GM19452 (cell line): ENCODE data around the gene DOCK2.
"Not testable (repeated sequence)": the region's sequence is repeated elsewhere in the genome, so short reads cannot be mapped to it uniquely, and the experiment has no call there.

Experiments used
- ATAC-seq: cut with Tn5 transposase; IDR thresholded peaks from one replicate; pipeline ENCODE4 v1.9.1; 2021; ENCODE audit not compliant: unreplicated experiment

DOCK2 gene

DNA sequence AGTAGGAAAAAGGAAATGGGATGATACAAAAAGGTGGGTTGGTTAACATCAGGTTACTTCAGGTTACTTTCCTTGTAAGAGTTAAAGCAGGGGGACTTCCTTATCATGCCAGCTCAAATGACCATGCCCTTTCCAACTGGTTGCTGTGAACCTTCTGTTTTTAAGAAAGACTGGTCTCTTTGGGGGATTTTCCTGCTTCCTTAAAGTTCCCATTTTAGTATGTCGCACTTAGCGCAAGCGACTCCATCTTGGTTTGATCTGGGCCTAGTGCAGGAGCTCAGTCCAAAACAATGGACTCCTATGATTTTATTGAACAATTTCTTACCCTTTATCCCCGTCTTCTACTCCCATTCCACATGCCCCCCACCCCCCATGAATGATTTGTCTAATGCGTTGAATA is 173.4 kb downstream of the DOCK2 start:
- ATAC-seq = no peak

DNA sequence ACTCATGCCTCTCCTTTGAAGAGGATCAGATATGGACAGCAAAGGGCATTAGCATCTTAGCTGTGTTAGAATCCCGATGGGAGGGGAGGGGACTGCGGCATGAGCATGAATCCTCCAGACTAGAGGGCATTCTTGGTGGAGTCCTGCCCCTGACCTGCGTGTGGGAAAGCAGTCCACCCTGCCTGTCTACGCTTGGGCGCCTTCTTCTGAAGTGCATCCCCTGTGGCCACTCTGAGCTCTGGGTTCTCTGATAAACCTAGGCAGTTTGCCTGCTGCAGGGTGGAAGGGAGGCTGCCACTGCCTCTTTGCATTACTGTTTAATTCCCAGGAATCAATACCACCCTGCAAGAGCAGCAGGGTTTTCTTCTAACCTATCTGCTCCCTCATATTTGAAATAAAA is 173.9 kb downstream of the DOCK2 start:
- ATAC-seq = no peak

DNA sequence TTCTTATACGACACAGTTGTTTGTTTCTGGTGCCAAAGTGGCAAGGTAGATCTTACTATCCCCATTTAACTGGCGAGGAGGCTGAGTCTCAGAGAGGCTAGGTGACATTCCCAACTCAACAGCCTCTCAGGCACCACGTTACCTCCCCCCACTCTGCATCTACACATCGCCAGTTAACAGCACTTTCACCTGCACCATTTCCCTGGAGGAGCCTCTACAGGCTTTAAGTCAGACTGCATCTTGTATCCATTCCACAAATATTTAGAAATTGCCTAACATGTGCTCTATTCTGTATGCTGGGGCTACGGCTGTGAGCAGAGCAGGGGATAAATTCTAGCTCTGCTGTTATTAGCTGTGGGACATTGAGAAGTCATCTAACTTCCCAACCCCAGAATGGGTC is 174.6 kb downstream of the DOCK2 start:
- ATAC-seq = no peak

DNA sequence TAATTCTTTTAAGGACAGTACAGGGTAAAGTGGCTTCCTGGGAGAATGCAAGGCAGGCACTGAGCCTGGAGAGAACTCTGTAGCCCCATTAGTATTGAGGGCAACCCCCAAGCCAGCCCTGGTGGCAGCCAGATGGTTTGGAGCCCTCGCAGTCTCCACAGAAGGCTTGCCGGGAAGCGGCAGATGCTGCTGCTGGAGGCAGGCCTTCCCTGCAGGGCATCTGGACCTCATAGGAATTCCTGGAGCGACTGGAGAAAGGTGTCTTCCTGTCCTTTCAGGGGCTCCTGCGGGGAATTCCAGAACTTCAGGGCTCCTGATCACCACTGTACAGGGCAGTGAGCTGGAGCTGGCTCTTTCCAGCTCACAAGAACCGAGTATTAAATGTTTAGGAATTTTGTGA is 175.7 kb downstream of the DOCK2 start:
- no peak for ATAC-seq

DNA sequence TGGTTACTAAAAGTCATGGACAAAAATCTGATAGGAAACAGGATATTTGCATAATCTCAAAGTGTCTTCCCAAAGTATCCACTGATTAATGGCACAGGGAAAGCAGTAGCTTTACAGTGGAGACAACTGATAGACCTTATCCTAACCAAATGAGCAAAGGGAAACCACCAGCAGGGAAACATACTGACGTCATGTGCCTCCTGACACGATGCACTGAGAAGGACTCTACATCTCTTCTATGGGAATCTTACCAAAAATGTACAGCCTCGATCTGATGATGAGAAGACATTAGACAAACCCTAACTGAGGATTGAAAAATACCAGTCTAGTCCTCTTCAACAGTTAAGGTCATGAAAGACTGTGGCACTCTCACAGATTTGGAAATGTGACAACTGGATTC is 177.0 kb downstream of the DOCK2 start:
- ATAC-seq = no peak

DNA sequence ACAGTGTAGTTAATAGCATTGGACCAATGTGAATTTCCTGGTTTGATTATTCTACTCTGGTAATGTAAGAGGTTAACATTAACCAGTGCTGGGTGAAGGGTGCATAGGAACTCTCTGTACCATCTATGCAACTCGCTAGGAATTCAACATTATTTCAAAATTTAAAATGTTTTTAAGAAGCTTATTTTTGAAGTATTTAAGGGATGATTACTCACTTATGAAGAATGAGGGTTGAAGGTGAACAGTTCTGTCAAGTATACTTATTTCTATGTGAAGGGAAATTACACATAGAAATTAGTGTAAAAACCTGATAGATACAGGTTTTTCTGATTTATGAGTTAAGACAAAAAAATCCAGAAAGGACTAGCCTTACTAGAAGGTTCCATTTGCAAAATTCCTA is 177.4 kb downstream of the DOCK2 start:
- no peak for ATAC-seq

DNA sequence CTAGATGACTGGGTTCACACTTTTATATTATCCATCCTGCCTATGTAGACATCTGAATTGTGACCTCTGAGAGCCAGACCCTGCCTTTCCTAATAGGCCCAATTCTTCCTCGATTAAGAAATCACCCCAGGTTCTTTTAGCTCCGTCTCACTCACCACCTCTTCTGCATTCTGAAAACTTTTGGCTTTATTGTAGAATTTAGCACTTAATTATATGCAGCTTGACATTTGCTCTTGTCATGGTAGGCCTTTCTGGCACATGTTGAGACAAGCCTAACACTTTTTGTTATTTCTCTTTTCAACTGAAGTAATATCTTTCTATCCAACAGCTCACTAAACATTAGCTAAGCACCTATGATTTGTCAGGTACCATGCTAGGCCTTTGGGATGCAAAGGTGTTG is 180.0 kb downstream of the DOCK2 start:
- no peak for ATAC-seq

DNA sequence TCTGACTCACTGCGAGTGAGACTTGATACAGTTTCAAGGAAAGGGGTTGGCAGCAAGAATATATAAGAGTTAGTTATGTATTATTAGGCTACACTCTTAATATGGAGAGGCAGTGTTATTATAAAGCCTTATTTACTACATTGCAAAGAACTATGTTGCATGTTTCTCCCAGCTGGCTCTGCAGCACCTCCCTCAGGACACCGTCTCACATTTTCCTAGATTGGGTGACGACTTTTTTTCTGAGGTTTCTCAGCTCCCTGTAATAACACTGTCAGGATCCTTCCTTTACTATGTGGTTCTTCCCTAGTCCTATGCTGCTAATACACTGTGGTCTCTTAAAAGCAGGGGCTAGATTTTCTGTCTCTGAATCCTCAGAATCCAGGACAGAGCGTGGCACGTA is 189.5 kb downstream of the DOCK2 start:
- no peak for ATAC-seq

DNA sequence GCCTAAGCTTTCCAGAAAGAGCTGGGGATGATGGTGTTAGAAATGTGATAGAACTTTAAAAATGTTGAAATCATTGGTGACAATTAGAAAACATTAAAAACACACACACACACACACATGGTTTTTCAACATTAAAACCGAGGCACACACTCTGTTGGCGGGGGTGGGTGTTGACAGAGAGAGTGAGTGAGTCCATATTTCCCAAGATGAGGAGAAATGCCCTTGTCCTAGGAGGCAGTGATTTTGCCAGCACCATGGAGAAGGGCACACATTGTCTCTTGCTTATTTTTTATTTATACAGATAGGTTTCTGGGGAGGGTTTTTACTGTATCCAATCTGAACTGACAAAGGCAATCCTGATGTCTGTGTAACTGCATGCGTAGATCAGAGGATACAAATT is 190.7 kb downstream of the DOCK2 start:
- ATAC-seq = no peak

DNA sequence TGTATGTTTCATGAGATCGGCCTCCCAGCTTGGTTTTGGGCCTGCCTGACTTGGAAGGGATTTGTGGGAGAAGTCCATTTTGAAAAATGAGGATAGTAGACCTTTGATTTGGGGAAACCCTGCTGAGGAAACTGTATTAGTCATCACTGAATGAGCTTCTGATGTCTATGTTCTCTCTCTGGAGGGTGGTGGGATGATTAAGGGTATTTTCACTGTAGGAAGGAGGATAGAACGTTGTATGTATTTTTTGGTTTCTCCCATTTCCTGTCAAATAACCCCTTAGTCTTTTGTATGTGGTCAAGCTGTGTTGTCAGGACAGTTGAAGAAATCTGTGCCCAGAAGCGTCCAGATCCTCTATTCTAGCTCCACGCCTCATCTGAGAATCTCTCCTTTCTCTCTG is 191.3 kb downstream of the DOCK2 start:
- ATAC-seq = no peak

DNA sequence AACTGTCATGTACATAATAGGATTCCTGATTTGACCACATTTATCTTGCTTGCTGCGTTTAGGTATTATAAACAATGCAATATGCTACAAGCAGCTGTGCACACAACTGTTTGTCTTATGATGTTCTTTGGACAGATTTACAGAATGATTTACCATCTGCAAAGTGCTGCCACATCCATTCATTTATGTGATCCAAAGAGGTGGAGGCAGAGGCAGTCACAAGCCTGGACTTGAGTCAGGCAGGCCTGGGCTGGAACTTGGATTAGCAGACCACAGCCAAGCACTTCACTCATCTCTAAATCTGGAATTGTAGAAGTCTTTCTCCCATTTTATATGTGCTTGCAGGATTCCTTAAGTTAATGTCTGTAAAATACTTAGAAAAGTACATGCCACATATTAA is 194.3 kb downstream of the DOCK2 start:
- no peak for ATAC-seq

DNA sequence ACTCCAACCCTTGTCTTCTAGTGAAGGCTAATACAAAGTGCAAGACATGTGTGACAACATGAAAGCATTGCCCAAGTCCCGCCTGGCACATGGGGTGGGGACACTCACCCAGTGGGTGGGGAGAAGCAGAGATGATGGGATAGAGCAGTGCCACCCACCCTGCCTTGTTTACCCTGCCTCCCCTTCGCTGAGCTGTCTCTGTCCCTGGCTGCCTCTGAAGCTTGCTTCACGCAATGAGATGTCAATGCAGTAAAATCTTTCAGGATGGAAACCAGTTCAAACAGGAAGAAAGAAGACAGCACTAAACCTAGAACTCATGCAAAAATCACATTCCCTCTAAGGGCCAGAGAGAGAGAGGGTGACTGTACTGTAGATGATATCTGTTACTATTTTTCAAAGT is 195.2 kb downstream of the DOCK2 start:
- no peak for ATAC-seq

DNA sequence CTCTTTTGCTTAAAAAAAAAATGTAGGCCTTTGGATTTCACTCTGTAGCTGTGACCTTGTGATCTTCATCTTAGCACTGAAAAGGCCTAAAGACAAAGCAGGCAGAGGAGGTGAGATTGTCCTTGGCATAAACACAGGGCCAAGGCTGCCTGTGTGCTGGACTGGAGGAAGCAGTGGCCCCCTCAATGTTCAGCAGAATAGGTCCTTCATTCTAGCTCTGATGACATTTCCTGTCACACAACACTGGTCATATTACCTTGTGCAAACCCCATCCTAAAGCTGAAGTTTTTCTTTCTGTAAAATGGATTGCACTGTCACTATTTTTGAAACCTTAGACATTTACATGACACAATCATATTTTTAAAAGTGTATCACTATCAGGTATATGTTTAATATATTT is 195.8 kb downstream of the DOCK2 start:
- ATAC-seq = no peak

DNA sequence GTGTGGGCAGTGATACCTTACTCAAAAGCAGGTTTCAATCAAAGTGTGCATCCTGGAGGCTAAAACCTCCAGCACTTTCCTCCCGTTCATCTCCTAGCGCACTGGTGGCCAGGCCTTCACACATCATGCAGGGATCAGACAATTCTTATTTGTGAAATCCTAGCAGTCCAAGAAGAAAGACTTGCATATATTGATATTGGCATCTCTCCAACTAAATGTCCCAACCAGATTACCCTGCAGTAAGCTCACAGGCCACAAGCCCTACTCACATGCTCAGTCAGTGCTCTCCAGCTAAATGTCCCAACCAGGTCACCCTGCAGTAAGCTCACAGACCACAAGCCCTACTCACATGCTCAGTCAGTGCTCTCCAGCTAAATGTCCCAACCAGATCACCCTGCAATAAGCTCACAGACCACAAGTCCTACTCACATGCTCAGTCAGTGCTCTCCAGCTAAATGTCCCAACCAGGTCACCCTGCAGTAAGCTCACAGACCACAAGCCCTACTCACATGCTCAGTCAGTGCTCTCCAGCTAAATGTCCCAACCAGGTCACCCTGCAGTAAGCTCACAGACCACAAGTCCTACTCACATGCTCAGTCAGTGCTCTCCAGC is 196.7 kb downstream of the DOCK2 start:
- not testable (repeated sequence) for ATAC-seq

DNA sequence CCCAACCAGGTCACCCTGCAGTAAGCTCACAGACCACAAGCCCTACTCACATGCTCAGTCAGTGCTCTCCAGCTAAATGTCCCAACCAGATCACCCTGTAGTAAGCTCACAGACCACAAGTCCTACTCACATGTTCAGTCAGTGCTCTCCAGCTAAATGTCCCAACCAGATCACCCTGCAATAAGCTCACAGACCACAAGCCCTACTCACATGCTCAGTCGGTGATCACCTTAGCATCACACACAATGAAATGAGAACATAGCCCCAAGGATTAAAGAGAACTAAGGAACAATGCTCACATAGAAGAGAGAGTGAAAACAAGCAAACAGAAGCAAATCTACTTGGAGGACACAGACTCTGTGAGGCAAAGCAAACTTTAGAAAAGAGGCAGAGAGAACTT is 197.5 kb downstream of the DOCK2 start:
- not testable (repeated sequence) for ATAC-seq

DNA sequence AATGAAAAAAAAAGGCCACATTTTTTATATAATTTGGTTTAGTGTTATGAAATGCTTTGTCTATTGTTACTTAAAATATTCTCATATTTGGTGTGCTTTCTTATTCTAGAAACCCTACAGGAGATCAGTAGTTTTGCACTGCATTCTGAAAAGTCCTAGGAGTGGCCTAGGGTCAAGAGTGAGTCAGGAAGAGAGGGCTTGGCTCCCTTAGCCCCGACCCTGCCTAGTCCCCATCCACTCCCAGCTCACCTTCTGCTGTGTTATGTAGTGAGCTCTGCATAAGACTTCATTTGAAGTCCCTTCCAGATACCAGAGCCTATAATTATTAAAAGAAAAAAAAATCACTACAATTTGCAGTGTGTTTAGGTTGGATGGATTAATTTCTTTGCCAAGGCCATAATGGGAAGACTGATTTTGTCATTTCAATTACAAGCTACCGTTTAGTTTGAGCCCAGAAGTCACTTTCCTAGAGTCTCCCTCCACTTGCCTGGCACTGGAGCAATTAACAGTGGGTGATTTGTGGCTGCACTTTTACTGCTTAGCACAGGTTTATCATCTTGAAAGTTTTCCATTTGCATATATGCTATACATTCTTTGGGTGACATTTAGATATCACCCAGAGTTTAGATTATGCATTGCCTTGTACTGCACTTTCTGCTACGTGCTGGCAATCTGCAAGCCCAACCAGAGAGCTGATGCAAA is 199.9 kb downstream of the DOCK2 start:
- ATAC-seq = no peak

DNA sequence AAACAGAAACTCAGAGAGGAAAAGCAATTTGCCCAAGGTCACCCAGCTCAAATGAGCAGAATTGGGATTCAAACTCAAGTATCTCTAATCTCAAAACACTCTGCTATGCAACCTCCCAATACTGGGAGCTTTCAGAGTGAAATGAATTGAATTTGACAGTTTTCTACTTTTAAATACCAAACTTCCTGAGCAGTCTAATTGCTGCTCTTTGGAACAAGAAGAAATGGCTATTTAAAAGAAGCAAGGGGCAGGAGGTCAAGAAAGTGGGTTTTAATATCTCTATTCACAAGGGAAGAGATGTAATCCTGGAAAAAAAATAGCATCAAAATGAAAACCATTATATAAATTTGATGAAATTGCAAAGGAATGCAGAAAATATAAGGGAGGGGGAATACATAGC is 200.6 kb downstream of the DOCK2 start:
- ATAC-seq = no peak

DNA sequence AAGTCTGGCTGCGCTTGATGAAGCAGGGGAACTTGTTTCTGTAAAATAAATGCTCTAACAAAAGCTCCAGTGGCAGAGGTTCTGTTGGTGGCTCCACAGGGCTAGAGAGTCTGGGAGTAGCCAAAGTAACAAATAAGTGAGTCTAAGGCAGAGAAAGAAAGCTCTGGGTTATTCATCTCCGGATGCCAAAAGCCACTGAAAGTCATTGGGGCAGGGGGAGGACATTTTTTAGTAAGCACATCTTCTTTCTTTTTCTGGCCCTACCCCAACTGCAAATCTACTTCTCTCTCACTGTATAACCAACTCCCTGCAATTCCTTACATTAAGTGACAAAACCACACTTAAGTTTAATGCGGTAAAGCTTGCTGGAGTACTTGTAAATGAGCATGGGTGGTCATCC is 201.6 kb downstream of the DOCK2 start:
- peak; percentile 91 for ATAC-seq

DNA sequence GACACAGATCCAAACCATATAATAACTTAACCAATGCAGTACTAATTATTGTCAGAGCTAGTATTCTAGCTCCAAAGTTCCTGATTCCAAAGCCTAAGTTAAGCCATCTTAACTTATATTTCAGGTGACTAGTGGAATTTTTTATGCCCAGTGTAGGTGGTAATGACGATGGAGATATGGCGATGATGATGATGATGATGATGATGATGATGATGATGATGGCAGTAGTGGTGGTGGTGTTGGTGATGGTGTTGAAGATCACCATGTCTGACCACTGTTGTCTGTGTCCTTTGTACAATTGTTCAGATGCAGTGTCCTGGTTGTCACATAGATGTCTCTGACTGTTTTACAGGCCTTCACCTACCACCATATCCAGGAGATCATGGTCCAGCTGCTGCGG is 203.3 kb downstream of the DOCK2 start:
- no peak for ATAC-seq

DNA sequence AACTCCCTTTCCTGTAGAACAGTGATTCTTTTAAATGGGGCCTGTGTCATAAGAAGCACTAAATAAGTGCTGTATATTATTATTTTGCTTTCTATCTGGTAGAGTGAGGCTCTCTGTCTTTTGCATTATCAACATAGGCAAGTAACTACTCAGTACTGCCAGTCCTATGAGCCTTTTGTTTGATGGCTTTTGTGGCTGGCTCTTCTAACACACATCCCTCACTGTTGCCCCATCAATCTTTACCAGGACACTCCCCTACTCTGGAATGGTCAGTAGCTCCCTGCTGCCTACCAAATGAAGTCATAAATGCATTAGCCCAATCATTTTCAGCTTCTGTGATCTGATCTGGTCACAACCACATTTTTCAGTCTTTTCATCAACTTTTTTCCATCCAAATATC is 205.6 kb downstream of the DOCK2 start:
- no peak for ATAC-seq

DNA sequence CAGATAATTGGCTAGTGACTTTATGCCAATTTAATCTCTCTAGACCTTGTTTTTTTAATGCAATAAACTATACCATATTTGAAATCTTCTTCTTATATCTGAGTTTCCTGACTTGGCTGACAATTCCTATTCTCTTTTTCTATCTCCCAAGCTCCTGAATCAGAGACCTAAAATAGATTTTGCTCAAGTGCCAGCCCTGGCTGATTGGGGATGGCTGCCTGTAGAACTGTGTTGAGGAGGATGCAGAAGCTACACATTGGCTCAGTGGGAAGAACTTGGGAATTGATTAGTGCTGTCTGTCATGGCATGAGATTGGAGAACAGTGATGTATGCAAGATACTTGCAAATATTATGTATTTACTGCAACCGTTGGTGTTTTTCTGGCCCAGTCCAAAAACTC is 210.4 kb downstream of the DOCK2 start:
- ATAC-seq = no peak

DNA sequence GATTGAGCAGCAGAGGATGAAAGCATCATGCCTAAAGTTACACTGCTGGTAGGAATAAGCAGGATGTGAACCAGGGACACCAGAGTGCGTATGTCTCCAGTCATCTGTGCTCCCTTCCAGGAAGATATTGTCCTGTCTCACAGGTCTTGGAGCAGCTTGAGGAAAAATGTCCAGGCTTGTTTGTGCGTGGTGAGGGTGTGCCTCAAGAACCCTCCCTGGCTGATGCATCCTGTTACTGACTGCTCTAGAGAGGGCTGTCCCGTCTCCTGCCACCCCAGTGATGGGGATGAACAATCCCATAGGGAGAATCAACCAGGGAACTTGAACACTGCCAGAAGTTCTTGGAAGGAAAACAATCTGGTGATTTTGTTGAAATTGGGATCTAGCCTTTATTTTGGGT is 211.2 kb downstream of the DOCK2 start:
- no peak for ATAC-seq

DNA sequence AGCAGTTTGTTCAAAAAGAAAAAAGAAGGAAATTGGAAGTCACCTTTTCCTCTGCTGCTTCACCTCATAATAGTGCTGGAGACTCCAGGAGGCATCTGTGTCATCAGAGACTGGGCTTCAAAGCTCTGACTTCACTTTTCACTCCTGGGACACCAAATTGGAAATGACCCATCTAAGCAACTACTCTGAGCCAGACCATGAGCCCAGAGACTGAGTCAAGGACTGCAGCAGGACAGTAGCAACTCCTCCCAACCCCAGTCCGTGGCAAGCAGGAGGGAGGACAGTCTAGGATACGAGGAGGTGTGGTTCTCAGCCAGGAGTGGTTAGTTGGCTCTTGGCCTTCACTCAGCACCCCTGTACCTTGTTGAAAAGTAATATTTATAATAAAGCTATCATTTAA is 211.7 kb downstream of the DOCK2 start:
- no peak for ATAC-seq
